AG08396 (cell line): ENCODE measurements around the gene ELFN1.
A peak's percentile ranks its signal among the peaks of the same experiment; 100 is the strongest.

Experiments used
- DNase-seq: peaks from one replicate; pipeline ENCODE4 v3.0.0; 2012; ENCODE audit warnings: low spot score, mixed read lengths

The ELFN1 gene

GRCh38 chr7:1642291-1642731 lies 27.8 kb upstream of the ELFN1 start:
- no peak for DNase-seq

- DNase-seq: no peak
Observed at GRCh38 chr7:1643270-1644092, 26.6 kb upstream of the ELFN1 start.

- DNase-seq: no peak
Observed at GRCh38 chr7:1644341-1645070, 25.6 kb upstream of the ELFN1 start.

- DNase-seq: no peak
Observed at GRCh38 chr7:1645071-1645409, 25.0 kb upstream of the ELFN1 start.

- no peak for DNase-seq
Observed at GRCh38 chr7:1645476-1645875, 24.6 kb upstream of the ELFN1 start.

GRCh38 chr7:1646391-1646790 lies 23.7 kb upstream of the ELFN1 start:
- no peak for DNase-seq

GRCh38 chr7:1646957-1647891 lies 22.9 kb upstream of the ELFN1 start:
- DNase-seq: no peak

- DNase-seq: peak; percentile 49
Observed at GRCh38 chr7:1647961-1648672, 22.0 kb upstream of the ELFN1 start.

GRCh38 chr7:1649751-1650326 lies 20.2 kb upstream of the ELFN1 start:
- no peak for DNase-seq

GRCh38 chr7:1650363-1651030 lies 19.6 kb upstream of the ELFN1 start:
- DNase-seq: no peak

GRCh38 chr7:1651031-1651446 lies 19.0 kb upstream of the ELFN1 start:
- no peak for DNase-seq

- no peak for DNase-seq
Observed at GRCh38 chr7:1651891-1652290, 18.2 kb upstream of the ELFN1 start.

- no peak for DNase-seq
Observed at GRCh38 chr7:1653500-1653899, 16.6 kb upstream of the ELFN1 start.

- DNase-seq: no peak
Observed at GRCh38 chr7:1654111-1654510, 16.0 kb upstream of the ELFN1 start.

- DNase-seq: no peak
Observed at GRCh38 chr7:1654738-1655475, 15.2 kb upstream of the ELFN1 start.

- no peak for DNase-seq
Observed at GRCh38 chr7:1659696-1660095, 10.4 kb upstream of the ELFN1 start.

- DNase-seq: no peak
Observed at GRCh38 chr7:1661461-1661860, 8.6 kb upstream of the ELFN1 start.

- DNase-seq: no peak
Observed at GRCh38 chr7:1662101-1662500, 8.0 kb upstream of the ELFN1 start.

GRCh38 chr7:1662767-1663166 lies 7.3 kb upstream of the ELFN1 start:
- no peak for DNase-seq

GRCh38 chr7:1663223-1663622 lies 6.9 kb upstream of the ELFN1 start:
- no peak for DNase-seq
